Astrocyte (in vitro differentiated cells and primary cell): Measurements from ENCODE around the gene PCSK2. TPM values are rescaled to one million over a fixed set of nuclear protein-coding genes. Genes with fewer than 3 reads are reported as not detected.

ENCODE experiments used
- DNase-seq: peaks from one replicate; pipeline ENCODE4 v3.0.0-alpha.2; 2010; ENCODE audit warnings: low read depth
- FAIRE-seq: peaks from 2 replicates; lab custom pipeline; 2011; peaks lifted over from hg19 to GRCh38; lab: Jason Lieb, UNC
- H2AFZ ChIP-seq: 2 replicates; pipeline ENCODE4 v1.6.0; 2012; ENCODE audit warnings: low read depth, low read length, inconsistent platforms
- H3K27ac ChIP-seq: 2 replicates; pipeline ENCODE4 v1.5.1; 2011; ENCODE audit warnings: low read depth, low read length, inconsistent platforms
- H3K27me3 ChIP-seq: 2 replicates; pipeline ENCODE4 v1.6.0; 2011; ENCODE audit warnings: low read length, inconsistent platforms; ENCODE audit not compliant: insufficient read depth
- H3K36me3 ChIP-seq: 2 replicates; pipeline ENCODE4 v1.5.1; 2011; ENCODE audit warnings: low read length, inconsistent platforms; ENCODE audit not compliant: insufficient read depth
- H3K4me1 ChIP-seq: 2 replicates; pipeline ENCODE4 v1.5.1; 2011; ENCODE audit warnings: low read length, inconsistent platforms; ENCODE audit not compliant: insufficient read depth
- H3K4me2 ChIP-seq: 2 replicates; pipeline ENCODE4 v1.6.0; 2012; ENCODE audit warnings: low read length, inconsistent platforms
- H3K4me3 ChIP-seq: 2 replicates; pipeline ENCODE4 v1.5.1; 2011; ENCODE audit warnings: low read depth, mild to moderate bottlenecking, low read length, inconsistent platforms; ENCODE audit not compliant: insufficient read depth
- H3K79me2 ChIP-seq: 2 replicates; pipeline ENCODE4 v1.6.0; 2012; ENCODE audit warnings: mild to moderate bottlenecking, low read length, inconsistent platforms; ENCODE audit not compliant: insufficient read depth
- H3K9ac ChIP-seq: 2 replicates; pipeline ENCODE4 v1.6.0; 2012; ENCODE audit warnings: mild to moderate bottlenecking, low read length, inconsistent platforms
- H3K9me3 ChIP-seq: 2 replicates; pipeline ENCODE4 v1.5.1; 2012; ENCODE audit warnings: low read depth, mild to moderate bottlenecking, low read length, inconsistent platforms; ENCODE audit not compliant: insufficient read depth
- H4K20me1 ChIP-seq: 2 replicates; pipeline ENCODE4 v1.6.0; 2012; ENCODE audit warnings: low read length, inconsistent platforms; ENCODE audit not compliant: insufficient read depth
- H3K27ac Mint-ChIP-seq: one replicate; pipeline ENCODE4 v1.8.0; 2021; ENCODE audit warnings: mild to moderate bottlenecking, mixed read lengths; ENCODE audit not compliant: unreplicated experiment
- H3K27me3 Mint-ChIP-seq: one replicate; pipeline ENCODE4 v1.8.0; 2021; ENCODE audit warnings: low read depth, mixed read lengths; ENCODE audit not compliant: unreplicated experiment
- H3K36me3 Mint-ChIP-seq: one replicate; pipeline ENCODE4 v1.8.0; 2021; ENCODE audit warnings: low read depth, mixed read lengths; ENCODE audit not compliant: unreplicated experiment
- H3K4me1 Mint-ChIP-seq: one replicate; pipeline ENCODE4 v1.8.0; 2021; ENCODE audit warnings: low read depth, mixed read lengths; ENCODE audit not compliant: unreplicated experiment
- H3K4me3 Mint-ChIP-seq: one replicate; pipeline ENCODE4 v1.8.0; 2021; ENCODE audit warnings: mild to moderate bottlenecking, moderate library complexity, mixed read lengths; ENCODE audit not compliant: unreplicated experiment
- H3K9me3 Mint-ChIP-seq: one replicate; pipeline ENCODE4 v1.8.0; 2021; ENCODE audit warnings: mild to moderate bottlenecking, mixed read lengths; ENCODE audit not compliant: unreplicated experiment
- EZH2 ChIP-seq: IDR thresholded peaks from 2 replicates; pipeline ENCODE4 v1.6.1; 2012; ENCODE audit warnings: mild to moderate bottlenecking, low read length, inconsistent platforms; ENCODE audit not compliant: insufficient read depth
- total RNA-seq: library from RNA; stranded (reverse); gene quantifications from 2 replicates; pipeline ENCODE4 v1.2.1, GENCODE V29; 2021
- TF ChIP-seq, protein P1 (sequence below): IDR thresholded peaks from 2 replicates; pipeline ENCODE4 v1.5.1; 2011; ENCODE audit warnings: low read depth, mild to moderate bottlenecking, inconsistent platforms, low read length, moderate library complexity; ENCODE audit not compliant: insufficient read depth

Gene PCSK2
- total RNA-seq, 1 donor from 2014 or later = not detected

DNA sequence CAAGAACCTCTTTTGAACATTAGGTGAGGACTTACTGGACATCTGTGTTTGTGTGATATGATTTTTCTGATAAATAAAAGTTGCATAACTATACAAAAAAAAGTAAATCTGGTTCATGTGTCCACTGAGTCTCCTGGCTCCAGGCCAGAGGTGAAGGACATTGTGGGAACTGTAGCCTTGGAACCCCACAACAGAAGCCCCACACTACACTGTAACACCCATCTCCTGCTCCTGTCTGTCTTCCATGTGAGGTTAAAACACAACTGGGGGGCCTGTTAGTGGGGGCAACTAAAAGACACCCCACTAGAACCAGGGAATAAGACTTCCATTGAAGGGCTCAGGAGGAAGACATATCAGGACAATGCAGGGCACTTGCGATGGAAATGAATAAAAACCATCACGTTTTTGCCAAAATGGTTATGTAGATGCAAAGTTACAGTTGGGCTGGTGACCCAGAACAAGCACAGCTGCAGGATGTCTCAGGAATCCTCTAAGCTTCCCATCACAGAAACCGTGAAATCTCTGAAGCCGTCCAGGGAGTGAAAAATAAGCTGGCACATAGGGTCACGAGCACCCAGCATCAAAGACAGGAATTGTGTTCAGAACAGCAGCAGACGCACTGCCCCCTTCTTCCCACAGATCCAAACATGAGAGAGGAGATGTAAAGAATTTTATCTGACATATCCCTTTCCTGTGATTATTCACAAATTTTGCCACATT, 36.7 kb upstream of the PCSK2 start:
- Histone ChIP-seq H4K20me1 (no peaks in the 10 kb centered on the region), H3K9me3 (no peaks in the 10 kb centered on the region), H3K9ac (no peak overlapping the region), H3K36me3 (no peaks in the 10 kb centered on the region), H3K4me1 (no peaks in the 10 kb centered on the region), H3K27ac (no peak overlapping the region), H3K27me3 (no peaks in the 10 kb centered on the region), H2AFZ (no peak overlapping the region), H3K4me2 (no peak overlapping the region), H3K79me2 (no peaks in the 10 kb centered on the region), H3K4me3 (no peak overlapping the region)
- Mint-ChIP-seq H3K27me3 (no peaks in the 10 kb centered on the region), H3K4me3 (no peak overlapping the region), H3K4me1 (no peaks in the 10 kb centered on the region), H3K27ac (no peak overlapping the region), H3K36me3 (no peaks in the 10 kb centered on the region), H3K9me3 (peaks cover 3% of the 10 kb centered on the region)
- FAIRE-seq = no peak
- DNase-seq = no peak
- no peak for TF ChIP-seq EZH2
- TF ChIP-seq, protein P1, sequence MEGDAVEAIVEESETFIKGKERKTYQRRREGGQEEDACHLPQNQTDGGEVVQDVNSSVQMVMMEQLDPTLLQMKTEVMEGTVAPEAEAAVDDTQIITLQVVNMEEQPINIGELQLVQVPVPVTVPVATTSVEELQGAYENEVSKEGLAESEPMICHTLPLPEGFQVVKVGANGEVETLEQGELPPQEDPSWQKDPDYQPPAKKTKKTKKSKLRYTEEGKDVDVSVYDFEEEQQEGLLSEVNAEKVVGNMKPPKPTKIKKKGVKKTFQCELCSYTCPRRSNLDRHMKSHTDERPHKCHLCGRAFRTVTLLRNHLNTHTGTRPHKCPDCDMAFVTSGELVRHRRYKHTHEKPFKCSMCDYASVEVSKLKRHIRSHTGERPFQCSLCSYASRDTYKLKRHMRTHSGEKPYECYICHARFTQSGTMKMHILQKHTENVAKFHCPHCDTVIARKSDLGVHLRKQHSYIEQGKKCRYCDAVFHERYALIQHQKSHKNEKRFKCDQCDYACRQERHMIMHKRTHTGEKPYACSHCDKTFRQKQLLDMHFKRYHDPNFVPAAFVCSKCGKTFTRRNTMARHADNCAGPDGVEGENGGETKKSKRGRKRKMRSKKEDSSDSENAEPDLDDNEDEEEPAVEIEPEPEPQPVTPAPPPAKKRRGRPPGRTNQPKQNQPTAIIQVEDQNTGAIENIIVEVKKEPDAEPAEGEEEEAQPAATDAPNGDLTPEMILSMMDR = no peak

DNA sequence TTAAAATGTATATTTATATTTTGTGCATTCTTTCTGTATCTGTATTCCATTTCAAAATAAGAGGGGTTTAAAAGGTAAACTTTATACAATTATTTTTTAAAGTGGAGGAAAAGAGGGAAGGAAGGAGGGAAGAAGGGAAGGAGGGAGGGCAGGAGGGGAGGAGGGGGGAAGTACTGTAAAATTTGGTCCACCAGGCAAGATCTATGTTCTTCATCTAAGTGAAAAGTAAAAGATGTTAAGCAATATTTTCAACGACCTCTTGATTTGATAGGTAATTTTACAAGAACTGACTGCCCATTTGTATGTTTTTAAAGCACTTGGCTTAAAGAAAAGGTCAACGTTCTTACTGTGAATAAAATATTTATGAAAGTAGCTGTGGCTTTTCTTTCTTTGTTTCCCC, 29.8 kb upstream of the PCSK2 start:
- peaks cover 15% of the 10 kb centered on the region for H3K27me3 Mint-ChIP-seq
- H3K79me2 ChIP-seq = no peaks in the 10 kb centered on the region
- no peak for FAIRE-seq
- no peaks in the 10 kb centered on the region for H3K36me3 ChIP-seq
- H3K4me1 ChIP-seq = no peaks in the 10 kb centered on the region
- no peak overlapping the region for H3K9ac ChIP-seq
- no peaks in the 10 kb centered on the region for H3K4me1 Mint-ChIP-seq
- no peaks in the 10 kb centered on the region for H3K9me3 Mint-ChIP-seq
- H3K4me2 ChIP-seq = no peak overlapping the region
- H3K4me3 ChIP-seq = no peak overlapping the region
- H3K27ac Mint-ChIP-seq = no peak overlapping the region
- DNase-seq = no peak
- no peaks in the 10 kb centered on the region for H3K27me3 ChIP-seq
- H3K9me3 ChIP-seq = no peaks in the 10 kb centered on the region
- TF ChIP-seq, protein P1 = no peak
- TF ChIP-seq EZH2 = no peak
- no peak overlapping the region for H2AFZ ChIP-seq
- no peak overlapping the region for H3K4me3 Mint-ChIP-seq
- no peaks in the 10 kb centered on the region for H4K20me1 ChIP-seq
- H3K27ac ChIP-seq = no peak overlapping the region
- H3K36me3 Mint-ChIP-seq = no peaks in the 10 kb centered on the region

DNA sequence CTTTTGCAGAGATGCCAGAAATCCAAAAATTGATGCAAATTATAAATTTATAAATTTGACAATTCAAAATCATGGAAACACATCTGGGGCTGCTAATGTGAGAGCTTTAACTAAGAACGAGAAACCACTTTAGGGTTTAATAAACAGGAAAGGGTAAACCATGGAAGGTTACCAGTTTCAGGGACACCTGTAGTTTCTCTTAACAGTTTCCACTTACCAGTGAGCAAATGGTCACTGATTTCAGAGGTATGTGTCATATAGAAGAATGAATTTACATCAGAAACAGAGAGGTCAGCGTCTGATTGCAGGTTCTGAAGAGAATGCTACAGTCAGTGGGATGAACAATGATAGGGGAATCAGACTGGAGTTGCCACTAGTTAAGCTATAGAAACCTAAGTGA, 24.8 kb upstream of the PCSK2 start:
- no peak overlapping the region for H3K4me3 Mint-ChIP-seq
- no peak overlapping the region for H3K9ac ChIP-seq
- H3K4me1 Mint-ChIP-seq = no peaks in the 10 kb centered on the region
- DNase-seq (no peak), FAIRE-seq (no peak)
- H3K27me3 ChIP-seq = no peaks in the 10 kb centered on the region
- H3K27ac Mint-ChIP-seq = no peak overlapping the region
- H3K36me3 Mint-ChIP-seq = no peaks in the 10 kb centered on the region
- H3K27me3 Mint-ChIP-seq = peaks cover 17% of the 10 kb centered on the region
- no peaks in the 10 kb centered on the region for H3K4me1 ChIP-seq
- H3K36me3 ChIP-seq = no peaks in the 10 kb centered on the region
- no peaks in the 10 kb centered on the region for H3K9me3 Mint-ChIP-seq
- no peaks in the 10 kb centered on the region for H4K20me1 ChIP-seq
- no peak overlapping the region for H3K4me2 ChIP-seq
- H3K79me2 ChIP-seq = no peaks in the 10 kb centered on the region
- H3K27ac ChIP-seq = no peak overlapping the region
- H2AFZ ChIP-seq = no peak overlapping the region
- no peak for TF ChIP-seq EZH2
- no peaks in the 10 kb centered on the region for H3K9me3 ChIP-seq
- H3K4me3 ChIP-seq = no peak overlapping the region
